A549 (cell line): ENCODE results near the gene IFI6. TPM values are rescaled to one million over a fixed set of nuclear protein-coding genes. Genes with fewer than 3 reads are reported as not detected.
"Not testable (repeated sequence)": the region's sequence is repeated elsewhere in the genome, so short reads cannot be mapped to it uniquely, and the experiment has no call there.

Source experiments
- ATAC-seq, 2 experiments: fragments of 200-7000 bp in 1 of 2; fragments of >200 bp in 1 of 2; cut with Nextera tagmentation in 1 of 2; cut with Tn5 transposase in 1 of 2; 3 replicates each; pipeline versions ENCODE4 v1.8.0 to v1.9.1; 2018 to 2020; ENCODE audit warnings: mild to moderate bottlenecking in 1 of 2, moderate library complexity in 1 of 2
- CTCF ChIA-PET: fragments of 300-600 bp; sonication (Branson Sonifier 250); formaldehyde crosslinking; extraction: SDS; loops from one replicate; lab custom pipeline; 2021; ENCODE audit warnings: antibody characterized with exemption, inconsistent platforms; lab: Yijun Ruan, JAX
- POLR2A ChIA-PET: fragments of 350-600 bp; formaldehyde crosslinking; extraction: SDS; loops from one replicate; lab custom pipeline; 2021; ENCODE audit warnings: antibody characterized with exemption, inconsistent platforms; lab: Yijun Ruan, JAX
- DNase-seq, 2 experiments: peaks; one replicate each; pipeline versions ENCODE4 v3.0.0 to v3.0.0-alpha.2; 2011 to 2016; ENCODE audit warnings: low read depth in 1 of 2, low spot score in 1 of 2
- FAIRE-seq: peaks from 2 replicates; lab custom pipeline; 2011; peaks lifted over from hg19 to GRCh38; lab: Jason Lieb, UNC
- H3K27ac ChIP-seq, 2 experiments: fragments of >200 bp; sonication (Bioruptor Twin); formaldehyde crosslinking; 3 replicates each; pipeline ENCODE4 v1.5.1; 2016 to 2017
- H3K4me1 ChIP-seq: fragments of >200 bp; sonication (Bioruptor Twin); formaldehyde crosslinking; 3 replicates; pipeline ENCODE4 v1.6.1; 2016
- H3K4me2 ChIP-seq: fragments of >200 bp; sonication (Bioruptor Twin); formaldehyde crosslinking; 3 replicates; pipeline ENCODE4 v1.6.1; 2016
- H3K4me3 ChIP-seq: fragments of >200 bp; sonication (Bioruptor Twin); formaldehyde crosslinking; 3 replicates; pipeline ENCODE4 v1.5.1; 2016
- H3K9me3 ChIP-seq: fragments of >200 bp; sonication (Bioruptor Twin); formaldehyde crosslinking; 3 replicates; pipeline ENCODE4 v1.6.1; 2016
- ESRRA ChIP-seq: fragments of 150-350 bp; IDR thresholded peaks from 2 replicates; pipeline ENCODE4 v1.6.1; 2014; ENCODE audit warnings: mild to moderate bottlenecking, low read length, borderline replicate concordance
- FOSL2 ChIP-seq, 2 experiments: fragments of 450-650 bp in 1 of 2; fragments of >200 bp in 1 of 2; sonication (Bioruptor Twin) in 1 of 2; formaldehyde crosslinking; IDR thresholded peaks; 2 replicates each; pipeline versions ENCODE4 v1.5.0 to v1.6.1; 2016 to 2020; ENCODE audit warnings: mild to moderate bottlenecking in 1 of 2, moderate library complexity in 1 of 2
- FOXS1 ChIP-seq: fragments of 250-450 bp; sonication (Bioruptor Pico); IDR thresholded peaks from 2 replicates; pipeline ENCODE4 v1.5.0; 2020; ENCODE audit warnings: mild to moderate bottlenecking, moderate library complexity
- GATA3 ChIP-seq: IDR thresholded peaks from 2 replicates; pipeline ENCODE4 v1.6.1; 2012; ENCODE audit warnings: borderline replicate concordance
- HES2 ChIP-seq: fragments of >200 bp; sonication (Bioruptor Twin); formaldehyde crosslinking; IDR thresholded peaks from 2 replicates; pipeline ENCODE4 v1.6.1; 2016
- HMGXB4 ChIP-seq: fragments of 250-450 bp; sonication (Bioruptor Pico); IDR thresholded peaks from 2 replicates; pipeline ENCODE4 v1.5.0; 2021; ENCODE audit warnings: mild to moderate bottlenecking, moderate library complexity, borderline replicate concordance
- HOXB13 ChIP-seq: fragments of 250-450 bp; sonication (Bioruptor Pico); IDR thresholded peaks from 2 replicates; pipeline ENCODE4 v1.5.0; 2020; ENCODE audit warnings: low read depth, mild to moderate bottlenecking, moderate library complexity
- JUNB ChIP-seq: fragments of >200 bp; sonication (Bioruptor Twin); formaldehyde crosslinking; IDR thresholded peaks from 2 replicates; pipeline ENCODE4 v1.6.1; 2016
- KDM1A ChIP-seq: fragments of 200-600 bp; sonication (generic); IDR thresholded peaks from 2 replicates; pipeline ENCODE4 v1.6.1; 2016; ENCODE audit warnings: low read depth, mild to moderate bottlenecking
- KDM5A ChIP-seq: fragments of 200-600 bp; sonication (generic); IDR thresholded peaks from 2 replicates; pipeline ENCODE4 v1.6.1; 2016; ENCODE audit warnings: antibody characterized with exemption, mild to moderate bottlenecking
- NFE2L2 ChIP-seq: fragments of 150-350 bp; conservative IDR thresholded peaks from 2 replicates; pipeline ENCODE4 v1.6.1; 2014; ENCODE audit warnings: low read length
- NPAS2 ChIP-seq: fragments of 250-450 bp; sonication (Bioruptor Pico); IDR thresholded peaks from 2 replicates; pipeline ENCODE4 v1.8.0; 2022; ENCODE audit warnings: mild to moderate bottlenecking, moderate library complexity, borderline replicate concordance
- PBX3 ChIP-seq: IDR thresholded peaks from 2 replicates; pipeline ENCODE4 v1.6.1; 2012
- PHF8 ChIP-seq: fragments of 200-600 bp; sonication (generic); IDR thresholded peaks from 2 replicates; pipeline ENCODE4 v1.6.1; 2016; ENCODE audit warnings: low read depth, mild to moderate bottlenecking, antibody characterized with exemption, moderate library complexity, borderline replicate concordance
- POLR2A ChIP-seq: IDR thresholded peaks from 2 replicates; pipeline ENCODE4 v1.6.1; 2012; ENCODE audit warnings: mild to moderate bottlenecking, low read length
- POLR2AphosphoS2 ChIP-seq: conservative IDR thresholded peaks from 2 replicates; pipeline ENCODE4 v1.6.1; 2012; ENCODE audit warnings: low read length, improper control_type of control experiment, inconsistent platforms
- RARB ChIP-seq: fragments of 250-450 bp; sonication (Bioruptor Pico); IDR thresholded peaks from 2 replicates; pipeline ENCODE4 v1.8.0; 2021; ENCODE audit warnings: mild to moderate bottlenecking, moderate library complexity
- REST ChIP-seq: fragments of 200-600 bp; sonication (generic); IDR thresholded peaks from 2 replicates; pipeline ENCODE4 v1.6.1; 2016; ENCODE audit warnings: antibody characterized with exemption, mild to moderate bottlenecking, moderate library complexity
- RFX5 ChIP-seq: fragments of 450-650 bp; IDR thresholded peaks from 2 replicates; pipeline ENCODE4 v1.7.1; 2014; ENCODE audit warnings: antibody characterized with exemption, mild to moderate bottlenecking, moderate library complexity
- SREBF2 ChIP-seq: fragments of 450-650 bp; IDR thresholded peaks from 2 replicates; pipeline ENCODE4 v1.6.1; 2014; ENCODE audit warnings: mild to moderate bottlenecking, moderate library complexity
- USF2 ChIP-seq: fragments of 450-650 bp; IDR thresholded peaks from 2 replicates; pipeline ENCODE4 v1.6.1; 2014; ENCODE audit warnings: antibody characterized with exemption
- ZC3H11A ChIP-seq: fragments of 450-650 bp; IDR thresholded peaks from 2 replicates; pipeline ENCODE4 v1.6.1; 2014; ENCODE audit warnings: antibody characterized with exemption, mild to moderate bottlenecking
- ZFP36 ChIP-seq: fragments of 450-650 bp; IDR thresholded peaks from 2 replicates; pipeline ENCODE4 v1.6.1; 2014; ENCODE audit warnings: borderline replicate concordance; ENCODE audit not compliant: partially characterized antibody
- ZSCAN20 ChIP-seq: fragments of 250-450 bp; sonication (Bioruptor Pico); IDR thresholded peaks from 2 replicates; pipeline ENCODE4 v1.8.0; 2022; ENCODE audit warnings: mild to moderate bottlenecking, moderate library complexity
- WGBS: methylation state at CpG from one replicate; pipeline ENCODE4 v1.1.6; 2017; ENCODE audit errors: missing lambda C conversion rate; 5-methylcytosine and 5-hydroxymethylcytosine counted together
- polyA plus RNA-seq, 4 experiments: library from polyadenylated mRNA; depleted of rRNA in 3 of 4; stranded (reverse); fragments of >200 nt; fragmentation: RNase III in 1 of 4; extraction: RNeasy Plus Mini Kit Qiagen cat#74134 plus additional on column Dnase treatment in 1 of 4; gene quantifications; 2 replicates in 3 of 4; 3 replicates in 1 of 4; pipeline ENCODE4 v1.2.3, GENCODE V29; 2011 to 2017

Gene IFI6
- polyA plus RNA-seq, 2 of the 4 experiments (the other 2 are of a cell fraction) = 6.3 to 8.8 TPM

- TF ChIP-seq REST (no peak), USF2 (no peak), NFE2L2 (no peak), ESRRA (no peak), ZSCAN20 (no peak), ZFP36 (no peak), RFX5 (no peak), HES2 (no peak)
Observed at GRCh38 chr1:27621051-27621920, 50.7 kb downstream of the IFI6 start (continued).

GRCh38 chr1:27619782-27620438 lies 52.1 kb downstream of the IFI6 start:
- H3K9me3 ChIP-seq; DNase-seq; POLR2A ChIA-PET; H3K4me3 ChIP-seq; ATAC-seq; H3K4me1 ChIP-seq; FAIRE-seq; H3K27ac ChIP-seq; H3K4me2 ChIP-seq; TF ChIP-seq FOSL2 (IDR thresholded peaks at IDR 0.05): not testable (repeated sequence)
- CTCF ChIA-PET = interaction anchor here (1.0 to 8.8 kb wide), 3 partner anchors 12 to 228 kb away, joined by 3 to 61 read pairs (median 5); no protein-coding TSS in a partner anchor
- 82% methylated on average over 7 of the region's 7 CpGs for WGBS
- TF ChIP-seq FOSL2 (CRISPR knock-in tag; IDR thresholded peaks at IDR 0.05) = peak; percentile 3; the same call in 1 of the 2 replicates

GRCh38 chr1:27618341-27619082 lies 53.5 kb downstream of the IFI6 start:
- no peak for DNase-seq
- FAIRE-seq = no peak
- ChIA-PET POLR2A (no interaction called here), CTCF (interaction anchor here (0.6 to 8.8 kb wide), 7 partner anchors 11 to 656 kb away, joined by 3 to 61 read pairs (median 4); no protein-coding TSS in a partner anchor)
- peaks cover 4% of the 10 kb centered on the region; the same call in 1 of the 3 replicates for H3K4me1 ChIP-seq
- ATAC-seq = no peak
- 86% methylated on average over 14 of the region's 14 CpGs for WGBS
- no peak overlapping the region for H3K4me2 ChIP-seq
- no peaks in the 10 kb centered on the region for H3K9me3 ChIP-seq
- no peak overlapping the region for H3K27ac ChIP-seq
- no peak overlapping the region for H3K4me3 ChIP-seq
- TF ChIP-seq POLR2AphosphoS2 = no peak
- no peak for TF ChIP-seq FOXS1 (CRISPR knock-in tag)
- no peak for TF ChIP-seq RFX5
- no peak for TF ChIP-seq NFE2L2
- TF ChIP-seq FOSL2 (IDR thresholded peaks at IDR 0.05) = no peak
- TF ChIP-seq FOSL2 (CRISPR knock-in tag; IDR thresholded peaks at IDR 0.05) = no peak
- no peak for TF ChIP-seq POLR2A
- TF ChIP-seq SREBF2 = no peak
- TF ChIP-seq GATA3 = no peak
- no peak for TF ChIP-seq RARB (CRISPR knock-in tag)
- no peak for TF ChIP-seq KDM1A
- TF ChIP-seq PHF8 = no peak
- no peak for TF ChIP-seq KDM5A
- TF ChIP-seq NPAS2 = no peak
- no peak for TF ChIP-seq HOXB13 (CRISPR knock-in tag)
- no peak for TF ChIP-seq JUNB
- TF ChIP-seq PBX3 = no peak
- no peak for TF ChIP-seq ESRRA
- no peak for TF ChIP-seq ZC3H11A
- TF ChIP-seq HMGXB4 (CRISPR knock-in tag) = no peak
